GM19468 (cell line): ENCODE measurements around the gene MAGI1.

Experiments
- ATAC-seq: cut with Tn5 transposase; IDR thresholded peaks from one replicate; pipeline ENCODE4 v1.9.1; 2021; ENCODE audit warnings: mild to moderate bottlenecking, moderate library complexity, moderate number of reproducible peaks; ENCODE audit not compliant: unreplicated experiment; ENCODE audit errors: extremely low read depth

The MAGI1 gene

GRCh38 chr3:65484964-65485363 lies 553.8 kb downstream of the MAGI1 start:
- no peak for ATAC-seq

GRCh38 chr3:65483480-65483879 lies 555.2 kb downstream of the MAGI1 start:
- ATAC-seq, result no peak

- no peak for ATAC-seq
Measured at GRCh38 chr3:65483011-65483410, 555.7 kb downstream of the MAGI1 start.

- ATAC-seq, result no peak
Measured at GRCh38 chr3:65481085-65481484, 557.6 kb downstream of the MAGI1 start.

- ATAC-seq, result no peak
Measured at GRCh38 chr3:65479990-65480389, 558.7 kb downstream of the MAGI1 start.

GRCh38 chr3:65478551-65479500 lies 559.9 kb downstream of the MAGI1 start:
- ATAC-seq, result no peak

- ATAC-seq, result no peak
Measured at GRCh38 chr3:65473736-65474135, 565.0 kb downstream of the MAGI1 start.

GRCh38 chr3:65472501-65472900 lies 566.2 kb downstream of the MAGI1 start:
- no peak for ATAC-seq

- ATAC-seq, result no peak
Measured at GRCh38 chr3:65466300-65466988, 572.3 kb downstream of the MAGI1 start.

- no peak for ATAC-seq
Measured at GRCh38 chr3:65449841-65450428, 588.8 kb downstream of the MAGI1 start.

GRCh38 chr3:65448120-65448519 lies 590.6 kb downstream of the MAGI1 start:
- no peak for ATAC-seq

- no peak for ATAC-seq
Measured at GRCh38 chr3:65445573-65446169, 593.0 kb downstream of the MAGI1 start.

- no peak for ATAC-seq
Measured at GRCh38 chr3:65444447-65444815, 594.3 kb downstream of the MAGI1 start.

GRCh38 chr3:65443739-65444446 lies 594.8 kb downstream of the MAGI1 start:
- ATAC-seq, result no peak

GRCh38 chr3:65439641-65440284 lies 599.0 kb downstream of the MAGI1 start:
- no peak for ATAC-seq

GRCh38 chr3:65438612-65439011 lies 600.1 kb downstream of the MAGI1 start:
- no peak for ATAC-seq

GRCh38 chr3:65438096-65438495 lies 600.6 kb downstream of the MAGI1 start:
- no peak for ATAC-seq

GRCh38 chr3:65436580-65436979 lies 602.1 kb downstream of the MAGI1 start:
- no peak for ATAC-seq

- no peak for ATAC-seq
Measured at GRCh38 chr3:65433480-65433879, 605.2 kb downstream of the MAGI1 start.
